ENCODE results near the gene NKD1. TPM values are rescaled to one million over a fixed set of nuclear protein-coding genes. Genes with fewer than 3 reads are reported as not detected.

The NKD1 gene
- polyA plus RNA-seq, 1 experiment: 0.11 TPM

- TF ChIP-seq, protein P1, sequence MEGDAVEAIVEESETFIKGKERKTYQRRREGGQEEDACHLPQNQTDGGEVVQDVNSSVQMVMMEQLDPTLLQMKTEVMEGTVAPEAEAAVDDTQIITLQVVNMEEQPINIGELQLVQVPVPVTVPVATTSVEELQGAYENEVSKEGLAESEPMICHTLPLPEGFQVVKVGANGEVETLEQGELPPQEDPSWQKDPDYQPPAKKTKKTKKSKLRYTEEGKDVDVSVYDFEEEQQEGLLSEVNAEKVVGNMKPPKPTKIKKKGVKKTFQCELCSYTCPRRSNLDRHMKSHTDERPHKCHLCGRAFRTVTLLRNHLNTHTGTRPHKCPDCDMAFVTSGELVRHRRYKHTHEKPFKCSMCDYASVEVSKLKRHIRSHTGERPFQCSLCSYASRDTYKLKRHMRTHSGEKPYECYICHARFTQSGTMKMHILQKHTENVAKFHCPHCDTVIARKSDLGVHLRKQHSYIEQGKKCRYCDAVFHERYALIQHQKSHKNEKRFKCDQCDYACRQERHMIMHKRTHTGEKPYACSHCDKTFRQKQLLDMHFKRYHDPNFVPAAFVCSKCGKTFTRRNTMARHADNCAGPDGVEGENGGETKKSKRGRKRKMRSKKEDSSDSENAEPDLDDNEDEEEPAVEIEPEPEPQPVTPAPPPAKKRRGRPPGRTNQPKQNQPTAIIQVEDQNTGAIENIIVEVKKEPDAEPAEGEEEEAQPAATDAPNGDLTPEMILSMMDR (IDR thresholded peaks at IDR 0.05; ENCODE audit: insufficient read depth, low read depth, low read length): no peak
- no peak overlapping the region for H3K4me3 ChIP-seq (ENCODE audit: low read depth, low read length)
- ChIA-PET POLR2A (no interaction called here), CTCF (interaction anchor here (0.9 kb wide), 1 partner anchor 10 kb away, joined by 7 read pairs; no protein-coding TSS in a partner anchor)
- no peaks in the 10 kb centered on the region for H3K36me3 ChIP-seq (ENCODE audit: control insufficient read depth, insufficient read depth, low read length)
- H3K27me3 ChIP-seq (ENCODE audit: control insufficient read depth, insufficient read depth, low read length): peaks cover 7% of the 10 kb centered on the region
- DNase-seq (ENCODE audit: low read depth): no peak
Measured at GRCh38 chr16:50688083-50688482, 139.9 kb downstream of the NKD1 start.

DNA sequence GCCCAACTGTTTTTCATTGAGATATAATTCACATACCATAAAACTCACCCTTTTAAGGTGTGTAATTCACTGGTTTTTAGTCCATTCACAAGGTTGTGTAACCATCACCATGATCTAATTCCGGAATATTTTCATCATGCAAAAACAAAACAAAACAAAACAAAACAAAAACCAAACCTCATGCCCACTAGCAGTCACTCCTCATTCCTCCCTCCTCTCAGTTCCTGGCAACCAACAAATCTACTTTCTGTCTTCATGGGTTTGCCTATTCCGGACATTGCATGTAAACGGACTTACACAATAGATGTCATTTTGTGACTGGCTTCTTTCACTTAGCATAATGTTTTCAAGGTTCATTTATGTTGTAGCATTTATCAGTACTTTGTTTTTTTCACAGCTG is 140.7 kb downstream of the NKD1 start:
- CTCF ChIA-PET: no interaction called here
- no peak for DNase-seq (ENCODE audit: low read depth)
- no peak overlapping the region for H3K4me3 ChIP-seq (ENCODE audit: low read depth, low read length)
- no peaks in the 10 kb centered on the region for H3K36me3 ChIP-seq (ENCODE audit: control insufficient read depth, insufficient read depth, low read length)
- TF ChIP-seq, protein P1 (IDR thresholded peaks at IDR 0.05; ENCODE audit: insufficient read depth, low read depth, low read length): no peak
- POLR2A ChIA-PET: no interaction called here
- peaks cover 10% of the 10 kb centered on the region for H3K27me3 ChIP-seq (ENCODE audit: control insufficient read depth, insufficient read depth, low read length)

GRCh38 chr16:50690177-50690576 is 142.0 kb downstream of the NKD1 start:
- no peak for DNase-seq (ENCODE audit: low read depth)

DNA sequence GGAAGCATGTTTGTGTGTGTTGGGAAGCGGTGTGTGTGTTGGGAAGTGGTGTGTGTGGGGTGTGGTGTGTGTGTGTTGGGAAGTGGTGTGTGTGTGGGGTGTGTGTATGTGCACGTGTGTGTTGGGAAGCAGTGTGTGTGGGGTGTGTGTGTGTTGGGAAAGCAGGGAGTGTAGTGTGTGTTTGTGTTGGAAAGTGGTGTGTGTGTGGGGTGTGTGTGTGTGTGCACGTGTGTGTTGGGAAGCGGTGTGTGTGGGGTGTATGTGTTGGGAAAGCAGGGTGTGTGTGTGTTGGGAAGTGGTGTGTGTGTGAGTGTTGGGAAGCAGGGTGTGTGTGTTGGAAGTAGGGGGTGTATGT is 144.4 kb downstream of the NKD1 start:
- TF ChIP-seq, protein P1 (IDR thresholded peaks at IDR 0.05; ENCODE audit: insufficient read depth, low read depth, low read length): no peak
- DNase-seq (ENCODE audit: low read depth): no peak
- ChIA-PET POLR2A (no interaction called here), CTCF (no interaction called here)
- Histone ChIP-seq H3K36me3 (ENCODE audit: control insufficient read depth, insufficient read depth, low read length) (no peaks in the 10 kb centered on the region), H3K27me3 (ENCODE audit: control insufficient read depth, insufficient read depth, low read length) (peaks cover 9% of the 10 kb centered on the region), H3K4me3 (ENCODE audit: low read depth, low read length) (no peak overlapping the region)

More at GRCh38 chr16:50690177-50690576, 142.0 kb downstream of the NKD1 start:
- H3K4me3 ChIP-seq (ENCODE audit: low read depth, low read length): no peak overlapping the region
- H3K36me3 ChIP-seq (ENCODE audit: control insufficient read depth, insufficient read depth, low read length): no peaks in the 10 kb centered on the region
- ChIA-PET POLR2A (no interaction called here), CTCF (no interaction called here)
- TF ChIP-seq, protein P1 (IDR thresholded peaks at IDR 0.05; ENCODE audit: insufficient read depth, low read depth, low read length): no peak
- H3K27me3 ChIP-seq (ENCODE audit: control insufficient read depth, insufficient read depth, low read length): peaks cover 10% of the 10 kb centered on the region

DNA sequence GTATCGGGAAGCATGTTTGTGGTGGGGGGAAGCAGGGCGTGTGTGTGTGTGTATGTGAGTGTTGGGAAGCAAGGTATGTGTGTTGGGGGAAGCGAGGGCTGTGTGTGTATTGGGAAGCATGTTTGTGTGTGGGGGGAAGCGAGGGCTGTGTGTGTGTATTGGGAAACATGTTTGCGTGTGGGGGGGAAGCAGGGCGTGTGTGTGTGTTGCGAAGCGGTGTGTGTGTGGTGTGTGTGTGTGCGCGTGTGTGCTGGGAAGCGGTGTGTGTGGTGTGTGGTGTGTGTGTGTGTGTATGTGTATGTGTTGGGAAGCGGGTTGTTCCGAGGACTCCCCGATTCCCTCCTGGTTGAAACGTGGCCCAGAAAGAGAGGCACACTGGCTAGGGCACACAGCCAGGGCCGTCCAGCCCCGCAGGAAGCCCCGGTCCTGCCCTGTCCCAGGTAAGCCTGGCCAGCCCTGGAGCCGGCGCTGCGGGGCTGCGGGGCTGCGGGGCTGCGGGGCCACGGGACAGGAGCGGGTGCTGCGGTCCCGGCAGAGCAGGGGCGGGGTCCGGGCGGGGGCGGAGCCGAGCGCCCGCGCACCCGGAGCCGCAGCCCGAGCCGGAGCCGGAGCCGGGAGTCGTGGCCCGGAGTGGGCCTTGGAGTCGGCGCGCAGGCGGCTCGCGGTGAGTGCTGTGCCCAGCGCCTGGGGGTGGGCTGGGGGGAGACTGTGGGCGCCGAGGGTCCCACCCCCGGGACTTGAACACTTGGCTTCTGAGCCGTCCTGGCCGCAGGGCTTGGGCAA is 145.0 kb downstream of the NKD1 start, which contains the start of gene NOD2:
Gene NOD2, plus strand, starts transcription at position 608 of the 783 bp plus-strand sequence. CDS start 5,890 bp downstream, outside the sequence.
- no peak for DNase-seq (ENCODE audit: low read depth)
- POLR2A ChIA-PET: interaction anchor here (0.6 kb wide), 1 partner anchor 196 kb away, joined by 5 read pairs; no protein-coding TSS in a partner anchor
- TF ChIP-seq, protein P1 (IDR thresholded peaks at IDR 0.05; ENCODE audit: insufficient read depth, low read depth, low read length): no peak
- Histone ChIP-seq H3K4me3 (ENCODE audit: low read depth, low read length) (peak within 1 kb of the TSS; percentile 18; the same call in 1 of the 2 replicates), H3K36me3 (ENCODE audit: control insufficient read depth, insufficient read depth, low read length) (no peaks in the 10 kb centered on the region), H3K27me3 (ENCODE audit: control insufficient read depth, insufficient read depth, low read length) (peaks cover 9% of the 10 kb centered on the region)
- CTCF ChIA-PET: interaction anchor here (1.6 kb wide), 1 partner anchor 114 kb away, joined by 5 read pairs; no protein-coding TSS in a partner anchor

All from BJ (cell line).